OCI-LY7 (cell line): Measurements from ENCODE around the gene ZMIZ2. TPM values are rescaled to one million over a fixed set of nuclear protein-coding genes. Genes with fewer than 3 reads are reported as not detected.

Experiments
- BruUV-seq: library from RNA; stranded (reverse); fragments of 400-500 nt; replicated peaks from 2 replicates; lab custom pipeline; 2021; lab: Mats Ljungman, UMichigan
- CTCF ChIA-PET: fragments of 300-600 bp; sonication (Branson Sonifier 250); formaldehyde crosslinking; loops from one replicate; lab custom pipeline; 2022; ENCODE audit warnings: antibody characterized with exemption; ENCODE audit not compliant: unreplicated experiment; lab: Charles Lee
- POLR2A ChIA-PET: fragments of 300-600 bp; sonication (Branson Sonifier 250); formaldehyde crosslinking; loops from one replicate; lab custom pipeline; 2022; ENCODE audit warnings: antibody characterized with exemption; lab: Charles Lee
- DNase-seq: peaks from one replicate; pipeline ENCODE4 v3.0.0-alpha.2; 2015; ENCODE audit warnings: low spot score
- H2AFZ ChIP-seq: fragments of 200-600 bp; sonication (generic), shearing (Covaris generic); 2 replicates; pipeline ENCODE4 v1.6.1; 2014; ENCODE audit warnings: mild to moderate bottlenecking, antibody characterized with exemption, low read length, moderate library complexity
- H3K27ac ChIP-seq: fragments of 200-600 bp; sonication (generic); 2 replicates; pipeline ENCODE4 v1.5.1; 2014; ENCODE audit warnings: mixed run types, low read depth, mild to moderate bottlenecking, moderate library complexity, low read length, inconsistent platforms; ENCODE audit not compliant: poor library complexity, severe bottlenecking
- H3K36me3 ChIP-seq: fragments of 200-600 bp; sonication (generic); 2 replicates; pipeline ENCODE4 v1.6.1; 2014; ENCODE audit warnings: mild to moderate bottlenecking, antibody characterized with exemption, low read length, moderate library complexity, mixed read lengths; ENCODE audit not compliant: insufficient read depth
- H3K4me1 ChIP-seq: fragments of 200-600 bp; sonication (generic); 2 replicates; pipeline ENCODE4 v1.5.1; 2014; ENCODE audit warnings: mild to moderate bottlenecking, low read length; ENCODE audit not compliant: insufficient read depth, poor library complexity, severe bottlenecking
- H3K4me2 ChIP-seq: fragments of 200-600 bp; sonication (generic); 2 replicates; pipeline ENCODE4 v1.6.1; 2014; ENCODE audit warnings: mild to moderate bottlenecking, low read length
- H3K4me3 ChIP-seq: fragments of 200-600 bp; sonication (generic); 2 replicates; pipeline ENCODE4 v1.5.1; 2014; ENCODE audit warnings: mild to moderate bottlenecking, low read depth, low read length; ENCODE audit not compliant: poor library complexity, severe bottlenecking
- H3K79me2 ChIP-seq: fragments of 200-600 bp; sonication (generic); 2 replicates; pipeline ENCODE4 v1.6.1; 2016; ENCODE audit warnings: low read depth, mild to moderate bottlenecking, low read length, moderate library complexity, mixed read lengths; ENCODE audit not compliant: insufficient read depth
- H3K9me2 ChIP-seq: fragments of 200-600 bp; sonication (generic); 2 replicates; pipeline ENCODE4 v1.6.1; 2016; ENCODE audit warnings: mild to moderate bottlenecking, low read length, mixed read lengths; ENCODE audit not compliant: insufficient read depth
- H3K9me3 ChIP-seq: fragments of 200-600 bp; sonication (generic); 2 replicates; pipeline ENCODE4 v1.6.1; 2014; ENCODE audit warnings: mild to moderate bottlenecking, mixed run types, low read length, mixed read lengths
- H4K20me1 ChIP-seq: fragments of 200-600 bp; sonication (generic); 2 replicates; pipeline ENCODE4 v1.6.1; 2014; ENCODE audit warnings: mild to moderate bottlenecking, antibody characterized with exemption, low read length, moderate library complexity, mixed read lengths; ENCODE audit not compliant: insufficient read depth
- CTCF ChIP-seq: fragments of 200-600 bp; sonication (generic); conservative IDR thresholded peaks from 2 replicates; pipeline ENCODE4 v1.5.1; 2014; ENCODE audit warnings: mild to moderate bottlenecking, antibody characterized with exemption, low read length, moderate library complexity, mixed read lengths
- EZH2phosphoT487 ChIP-seq: fragments of 200-600 bp; sonication (generic); IDR thresholded peaks from 2 replicates; pipeline ENCODE4 v1.6.1; 2018; ENCODE audit warnings: low read depth, borderline replicate concordance, mild to moderate bottlenecking, mixed run types, antibody characterized with exemption, low read length, moderate library complexity, mixed read lengths
- intact Hi-C: fragments of 100-400 bp; cut with micrococcal nuclease; formaldehyde crosslinking; loops from one replicate; pipeline ENCODE4 v1.10.0; 2022; ENCODE audit not compliant: unreplicated experiment
- total RNA-seq, 2 experiments: library from RNA; depleted of rRNA in 1 of 2; stranded (reverse); fragments of >200 nt in 1 of 2; shearing (Covaris generic) in 1 of 2; gene quantifications; 2 replicates each; pipeline ENCODE4 v1.2.3, GENCODE V29; 2014 to 2022

The ZMIZ2 gene
- total RNA-seq, 2 experiments from 2014 or later, result 17.2 to 79.7 TPM

- Histone ChIP-seq H3K9me3 (no peaks in the 10 kb centered on the region), H3K9me2 (no peaks in the 10 kb centered on the region), H3K4me1 (no peaks in the 10 kb centered on the region), H3K36me3 (no peaks in the 10 kb centered on the region), H3K79me2 (no peaks in the 10 kb centered on the region), H3K4me2 (no peak overlapping the region), H3K27ac (no peak overlapping the region), H4K20me1 (no peaks in the 10 kb centered on the region), H2AFZ (no peak overlapping the region), H3K4me3 (no peak overlapping the region)
- DNase-seq, result no peak
- intact Hi-C loops, result no loop called here
- BruUV-seq, result no TSS peak
- CTCF ChIA-PET, result no interaction called here
- POLR2A ChIA-PET, result interaction anchor here (0.6 kb wide), 1 partner anchor 100 kb away, joined by 4 read pairs; no protein-coding TSS in a partner anchor
- TF ChIP-seq CTCF (no peak), EZH2phosphoT487 (no peak)
These were observed 11.8 kb upstream of the ZMIZ2 start for GRCh38 chr7:44736896-44737295.

GRCh38 chr7:44738051-44738723 lies 10.5 kb upstream of the ZMIZ2 start:
- ChIA-PET CTCF (no interaction called here), POLR2A (interaction anchor here (0.5 to 0.7 kb wide), 4 partner anchors 13 to 150 kb away, joined by 3 to 5 read pairs (median 4); no protein-coding TSS in a partner anchor)
- Histone ChIP-seq H4K20me1 (no peaks in the 10 kb centered on the region), H3K9me3 (no peaks in the 10 kb centered on the region), H3K79me2 (no peaks in the 10 kb centered on the region), H3K4me2 (no peak overlapping the region), H3K4me1 (peaks cover 3% of the 10 kb centered on the region), H3K4me3 (no peak overlapping the region), H3K9me2 (no peaks in the 10 kb centered on the region), H3K27ac (no peak overlapping the region), H2AFZ (no peak overlapping the region), H3K36me3 (no peaks in the 10 kb centered on the region)
- intact Hi-C loops, result no loop called here
- TF ChIP-seq CTCF (no peak), EZH2phosphoT487 (no peak)
- no TSS peak for BruUV-seq
- DNase-seq, result no peak
